Hepatocyte (in vitro differentiated cells): Measurements from ENCODE around the gene CEP85L.

ENCODE experiments used
- CTCF ChIP-seq: fragments of 200-600 bp; sonication (generic); IDR thresholded peaks from 2 replicates; pipeline ENCODE4 v1.5.1; 2016; ENCODE audit warnings: antibody characterized with exemption, mild to moderate bottlenecking; ENCODE audit not compliant: poor library complexity
- EZH2phosphoT487 ChIP-seq: fragments of 200-600 bp; sonication (generic); IDR thresholded peaks from one replicate; pipeline ENCODE4 v1.6.1; 2018; ENCODE audit warnings: antibody characterized with exemption, mild to moderate bottlenecking, low read depth, moderate library complexity; ENCODE audit not compliant: unreplicated experiment, severe bottlenecking

GRCh38 chr6:118509009-118509617 lies 142.3 kb downstream of the CEP85L start:
- TF ChIP-seq CTCF (peak; percentile 72), EZH2phosphoT487 (no peak)
